NB4 (cell line): ENCODE measurements around the gene FMNL3.

Source experiments
- DNase-seq: peaks from one replicate; pipeline ENCODE4 v3.0.0; 2010; ENCODE audit warnings: low read depth
- H3K4me3 ChIP-seq: one replicate; pipeline ENCODE4 v1.5.1; 2011; ENCODE audit warnings: mild to moderate bottlenecking, low read depth, low read length, moderate library complexity
- MYC ChIP-seq: IDR thresholded peaks from 2 replicates; pipeline ENCODE4 v1.6.1; 2011; ENCODE audit warnings: low read depth, low read length
- POLR2A ChIP-seq: IDR thresholded peaks from 2 replicates; pipeline ENCODE4 v1.6.1; 2011; ENCODE audit warnings: mild to moderate bottlenecking; ENCODE audit not compliant: insufficient read length; ENCODE audit errors: extremely low read depth
- TF ChIP-seq, protein P1 (sequence below): IDR thresholded peaks from 2 replicates; pipeline ENCODE4 v1.6.1; 2011; ENCODE audit warnings: low read depth, low read length
- TF ChIP-seq, protein P2 (sequence below): IDR thresholded peaks from one replicate; pipeline ENCODE4 v1.5.1; 2012; ENCODE audit warnings: low read depth, low read length

FMNL3 gene

DNA sequence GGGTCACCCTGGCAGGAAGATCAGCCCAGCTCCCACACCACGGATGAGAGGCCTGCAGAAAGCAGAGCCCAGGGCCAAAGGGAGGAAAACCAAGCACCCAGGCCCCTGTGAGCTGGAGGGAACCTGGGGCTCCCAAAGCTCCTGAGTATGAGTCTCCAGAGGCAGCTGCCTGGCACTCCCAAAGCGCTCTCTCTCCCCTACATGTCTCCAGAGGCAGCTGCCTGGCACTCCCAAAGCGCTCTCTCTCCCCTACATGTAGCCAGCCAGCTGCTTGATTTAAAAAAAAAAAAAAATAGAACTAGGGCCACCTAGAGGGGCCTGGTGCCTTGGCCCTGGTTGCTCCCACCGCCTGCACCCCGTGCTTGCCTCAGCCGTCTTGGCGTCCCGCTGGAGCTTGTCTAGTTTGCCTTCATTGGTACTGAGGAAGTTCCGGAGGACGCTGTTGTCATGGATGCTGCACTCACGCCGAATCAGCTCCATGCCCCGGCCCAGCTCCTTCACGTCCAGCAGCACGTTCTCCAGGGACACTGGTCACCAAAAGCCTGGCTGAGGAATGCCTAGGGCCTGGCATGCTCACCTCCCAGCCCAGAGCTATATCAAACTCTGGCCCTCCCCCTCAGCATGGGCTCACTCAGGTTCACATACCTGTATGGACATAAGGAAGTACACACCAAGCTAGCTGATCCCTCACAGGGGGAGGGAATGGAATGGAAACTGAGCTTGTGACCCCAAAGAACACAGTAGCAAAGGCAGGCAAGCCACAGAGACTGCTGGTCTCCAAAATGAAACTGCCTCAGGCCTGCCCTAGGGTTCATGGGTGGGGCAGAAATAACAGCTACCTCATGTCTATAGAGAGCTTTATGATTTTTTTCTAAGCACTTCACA, 59.1 kb downstream of the FMNL3 start:
- H3K4me3 ChIP-seq = no peak overlapping the region
- TF ChIP-seq, protein P1, sequence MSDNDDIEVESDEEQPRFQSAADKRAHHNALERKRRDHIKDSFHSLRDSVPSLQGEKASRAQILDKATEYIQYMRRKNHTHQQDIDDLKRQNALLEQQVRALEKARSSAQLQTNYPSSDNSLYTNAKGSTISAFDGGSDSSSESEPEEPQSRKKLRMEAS = no peak
- TF ChIP-seq, protein P2, sequence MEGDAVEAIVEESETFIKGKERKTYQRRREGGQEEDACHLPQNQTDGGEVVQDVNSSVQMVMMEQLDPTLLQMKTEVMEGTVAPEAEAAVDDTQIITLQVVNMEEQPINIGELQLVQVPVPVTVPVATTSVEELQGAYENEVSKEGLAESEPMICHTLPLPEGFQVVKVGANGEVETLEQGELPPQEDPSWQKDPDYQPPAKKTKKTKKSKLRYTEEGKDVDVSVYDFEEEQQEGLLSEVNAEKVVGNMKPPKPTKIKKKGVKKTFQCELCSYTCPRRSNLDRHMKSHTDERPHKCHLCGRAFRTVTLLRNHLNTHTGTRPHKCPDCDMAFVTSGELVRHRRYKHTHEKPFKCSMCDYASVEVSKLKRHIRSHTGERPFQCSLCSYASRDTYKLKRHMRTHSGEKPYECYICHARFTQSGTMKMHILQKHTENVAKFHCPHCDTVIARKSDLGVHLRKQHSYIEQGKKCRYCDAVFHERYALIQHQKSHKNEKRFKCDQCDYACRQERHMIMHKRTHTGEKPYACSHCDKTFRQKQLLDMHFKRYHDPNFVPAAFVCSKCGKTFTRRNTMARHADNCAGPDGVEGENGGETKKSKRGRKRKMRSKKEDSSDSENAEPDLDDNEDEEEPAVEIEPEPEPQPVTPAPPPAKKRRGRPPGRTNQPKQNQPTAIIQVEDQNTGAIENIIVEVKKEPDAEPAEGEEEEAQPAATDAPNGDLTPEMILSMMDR = no peak
- TF ChIP-seq MYC (no peak), POLR2A (no peak)
- DNase-seq = no peak

DNA sequence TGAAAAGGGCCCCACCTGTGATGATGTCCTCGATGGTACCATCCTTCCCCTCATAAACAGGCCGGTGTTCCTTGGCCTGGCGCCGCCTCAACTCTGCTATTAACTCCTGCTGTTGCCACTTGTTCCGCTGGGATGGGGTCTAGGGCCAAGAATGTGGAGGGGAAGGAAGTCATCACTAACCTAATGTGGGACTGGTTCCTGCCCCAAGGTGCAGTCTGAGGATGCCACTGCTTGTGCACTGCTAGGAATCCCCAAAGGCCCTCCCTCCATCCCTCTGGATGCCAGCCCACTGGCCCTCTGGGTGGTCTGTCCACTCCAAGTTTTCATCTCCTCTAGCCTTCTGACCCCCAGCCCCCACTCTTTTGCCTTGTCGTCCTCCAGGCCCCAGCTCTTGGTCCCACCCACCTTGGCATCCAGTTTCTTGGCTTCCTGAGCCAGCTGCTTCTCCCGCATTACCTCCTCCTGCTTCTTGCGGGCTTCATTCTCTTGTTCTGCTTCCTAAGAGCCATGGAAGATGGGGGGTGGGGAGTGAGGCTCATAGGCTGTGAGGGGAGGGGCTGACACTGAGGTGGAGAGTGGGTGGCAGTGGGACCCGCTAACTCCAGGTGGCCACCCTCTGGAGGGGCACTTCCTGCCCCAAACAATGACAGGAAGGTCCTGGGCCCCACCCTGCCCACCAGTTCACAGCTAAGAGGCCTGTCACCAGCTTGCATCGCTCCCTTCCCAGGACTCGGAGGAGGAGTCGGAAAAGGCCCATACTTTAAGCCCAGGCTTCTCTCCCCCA, 60.1 kb downstream of the FMNL3 start:
- DNase-seq = peak; percentile 19
- TF ChIP-seq, protein P2 = no peak
- no peak for TF ChIP-seq POLR2A
- TF ChIP-seq MYC = no peak
- TF ChIP-seq, protein P1 = no peak
- H3K4me3 ChIP-seq = no peak overlapping the region

DNA sequence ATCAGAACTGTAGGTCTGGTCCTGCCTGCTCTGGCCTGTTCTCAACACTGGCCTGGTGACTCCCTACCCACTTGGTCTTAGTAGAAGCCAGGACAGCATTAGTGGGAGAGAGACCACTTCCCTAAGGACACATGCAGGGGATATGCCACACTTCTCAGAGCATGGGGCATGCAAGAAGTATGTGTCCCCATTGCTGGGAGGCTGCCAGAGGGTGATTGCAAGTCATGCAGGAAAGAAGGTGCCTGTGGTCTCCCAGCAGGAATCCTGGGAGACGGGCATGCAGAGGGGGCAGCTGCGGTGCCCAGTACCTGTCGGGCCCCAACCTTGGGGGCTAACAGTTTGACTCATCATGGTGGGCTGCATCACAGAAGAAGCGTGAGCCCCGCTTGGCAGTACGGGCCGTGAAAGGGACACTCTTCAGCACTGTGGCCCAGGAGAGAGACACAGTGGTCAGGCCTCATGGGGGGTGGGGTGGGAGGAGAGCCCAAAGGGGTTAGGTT, 60.8 kb downstream of the FMNL3 start:
- H3K4me3 ChIP-seq = no peak overlapping the region
- TF ChIP-seq MYC (no peak), POLR2A (no peak)
- TF ChIP-seq, protein P1 = no peak
- TF ChIP-seq, protein P2 = no peak
- no peak for DNase-seq

DNA sequence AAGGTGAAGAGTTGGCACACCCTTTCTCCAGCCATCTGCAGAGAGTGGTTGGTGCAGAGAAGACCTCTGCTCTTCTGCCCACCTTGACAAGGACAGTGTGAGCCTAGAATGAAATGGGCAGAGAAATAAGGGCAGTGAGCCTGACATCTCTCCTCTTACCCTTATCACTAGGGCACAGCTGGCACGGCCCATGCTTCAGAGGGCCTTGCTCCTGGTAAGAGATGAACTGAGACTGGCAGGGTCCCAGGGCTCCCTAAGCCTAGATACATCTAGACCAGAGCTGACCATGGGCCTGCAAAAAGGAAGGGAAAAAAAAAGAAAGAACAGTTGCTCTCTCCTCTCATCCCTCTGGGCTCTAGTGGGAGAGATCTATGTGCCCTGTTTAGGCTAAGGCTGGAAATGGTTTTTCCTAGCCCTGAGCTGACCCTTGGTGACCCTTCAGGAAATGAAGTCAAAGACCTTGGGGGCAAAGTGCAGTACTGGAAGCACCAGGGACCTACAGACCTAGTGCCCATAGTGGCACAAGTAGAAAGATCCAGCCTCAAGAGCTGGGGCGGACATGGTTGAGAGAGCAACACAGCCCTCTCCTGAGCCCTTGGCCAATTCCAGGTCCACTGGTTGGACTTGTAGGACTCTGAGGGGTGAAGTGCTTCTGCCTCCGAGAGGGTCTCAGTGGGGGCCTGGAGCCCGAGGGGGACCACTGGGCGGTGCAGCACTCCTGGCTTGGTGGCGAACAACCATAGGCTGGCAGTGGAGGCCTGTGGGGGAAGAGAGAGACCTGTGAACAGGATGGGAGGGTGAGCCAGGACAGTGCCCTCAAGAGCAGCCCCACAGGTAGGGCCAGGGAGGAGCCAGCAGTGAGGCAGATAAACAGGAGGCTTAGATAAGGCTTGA, 61.8 kb downstream of the FMNL3 start:
- TF ChIP-seq, protein P1 = no peak
- TF ChIP-seq, protein P2 = no peak
- no peak for TF ChIP-seq MYC
- no peak for TF ChIP-seq POLR2A
- DNase-seq = no peak
- no peak overlapping the region for H3K4me3 ChIP-seq

DNA sequence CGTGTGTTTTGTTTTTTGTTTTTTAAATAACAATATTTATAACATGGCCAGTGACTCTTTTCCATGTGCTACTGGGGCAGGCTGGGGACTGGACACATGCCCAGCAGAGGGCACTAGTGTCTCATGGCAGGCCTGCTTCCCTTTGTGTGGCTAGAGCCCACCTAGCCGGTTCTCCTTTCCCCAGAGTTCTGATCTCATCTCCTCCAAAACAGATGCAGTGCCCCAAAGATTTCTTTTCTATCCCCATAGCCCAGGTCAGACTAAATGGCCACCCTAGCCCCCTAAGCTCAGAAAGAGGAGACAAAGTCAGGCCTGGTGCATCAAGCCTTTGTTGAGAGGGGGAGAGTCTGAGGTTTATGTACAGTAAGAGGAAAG, 62.6 kb downstream of the FMNL3 start:
- no peak overlapping the region for H3K4me3 ChIP-seq
- TF ChIP-seq, protein P2 = peak; percentile 97
- TF ChIP-seq, protein P1 = peak; percentile 88
- TF ChIP-seq POLR2A (no peak), MYC (peak; percentile 69; the same call in 1 of the 2 replicates)
- peak; percentile 84 for DNase-seq
